BLaER1 treated with 17β-estradiol and CSF1 and Interleukin-3, amounts not matched to agents 10 nM and 100 nM (cell line): ENCODE results near the gene SPAG7.
A peak's percentile ranks its signal among the peaks of the same experiment; 100 is the strongest.

Experiments
- H3K27ac ChIP-seq, 11 experiments: shearing (Covaris generic); formaldehyde crosslinking; 2 replicates each; pipeline ENCODE4 v1.8.1; 2022
- H3K27me3 ChIP-seq, 11 experiments: shearing (Covaris generic); formaldehyde crosslinking; 2 replicates each; pipeline ENCODE4 v1.8.1; 2022
- H3K36me3 ChIP-seq, 11 experiments: shearing (Covaris generic); formaldehyde crosslinking; 2 replicates each; pipeline ENCODE4 v1.8.1; 2022
- H3K4me1 ChIP-seq, 10 experiments: shearing (Covaris generic); formaldehyde crosslinking; 2 replicates each; pipeline ENCODE4 v1.8.1; 2022
- H3K4me2 ChIP-seq, 11 experiments: shearing (Covaris generic); formaldehyde crosslinking; 2 replicates each; pipeline ENCODE4 v1.8.1; 2022
- H3K4me3 ChIP-seq, 10 experiments: shearing (Covaris generic); formaldehyde crosslinking; 2 replicates each; pipeline ENCODE4 v1.8.1; 2022
- H3K9ac ChIP-seq, 11 experiments: shearing (Covaris generic); formaldehyde crosslinking; 2 replicates each; pipeline ENCODE4 v1.8.1; 2022
- H3K9me3 ChIP-seq, 11 experiments: shearing (Covaris generic); formaldehyde crosslinking; replicated peaks in 1 of 11; 2 replicates each; pipeline ENCODE4 v1.8.1; 2022
- H4K20me1 ChIP-seq, 11 experiments: shearing (Covaris generic); formaldehyde crosslinking; 2 replicates each; pipeline ENCODE4 v1.8.1; 2022
- Cebpa-rat ChIP-seq, 11 experiments: shearing (Covaris generic); IDR thresholded peaks; 2 replicates each; pipeline ENCODE4 v1.8.1; 2022

The SPAG7 gene

DNA sequence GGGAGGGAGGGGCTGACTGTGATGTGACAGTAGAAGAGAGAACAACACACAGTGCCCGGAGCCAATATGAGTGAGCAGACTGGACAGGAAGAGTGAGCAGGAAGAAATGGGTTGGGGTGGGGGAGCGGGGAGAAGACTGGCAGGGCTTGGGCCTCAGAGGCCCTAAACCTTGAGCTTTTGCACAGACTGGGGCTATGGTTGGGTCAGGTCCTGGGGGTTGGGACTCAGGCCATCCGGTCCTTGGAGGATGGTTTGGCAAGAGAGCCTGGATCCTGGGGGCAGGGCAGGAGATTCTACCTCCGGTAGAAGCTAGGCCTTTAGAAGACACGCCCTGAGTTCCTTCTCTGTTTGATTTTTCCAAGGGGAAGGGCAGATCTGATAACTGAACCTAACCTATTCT, 18.8 kb upstream of the SPAG7 start:
- no peaks in the 10 kb centered on the region for H3K27me3 ChIP-seq
- H3K4me2 ChIP-seq, result peak overlapping the region; percentile 91 to 99 (median 95)
- peaks cover 7 to 36% (median 14%) of the 10 kb centered on the region in 11 experiments; a peak in 17 of 22 replicates for H3K36me3 ChIP-seq
- H3K4me3 ChIP-seq, result peak overlapping the region; percentile 71 to 92 (median 84)
- no peak for TF ChIP-seq Cebpa-rat (IDR thresholded peaks at IDR 0.05)
- peaks cover 0 to 6% (median 2%) of the 10 kb centered on the region in 11 experiments; a peak in 5 of 22 replicates for H4K20me1 ChIP-seq
- no peaks in the 10 kb centered on the region for H3K9me3 ChIP-seq
- H3K9ac ChIP-seq, result peak overlapping the region; percentile 81 to 92 (median 87)
- peaks cover 37 to 75% (median 58%) of the 10 kb centered on the region in 10 experiments for H3K4me1 ChIP-seq
- H3K27ac ChIP-seq, result peak overlapping the region; percentile 83 to 91 (median 87)

DNA sequence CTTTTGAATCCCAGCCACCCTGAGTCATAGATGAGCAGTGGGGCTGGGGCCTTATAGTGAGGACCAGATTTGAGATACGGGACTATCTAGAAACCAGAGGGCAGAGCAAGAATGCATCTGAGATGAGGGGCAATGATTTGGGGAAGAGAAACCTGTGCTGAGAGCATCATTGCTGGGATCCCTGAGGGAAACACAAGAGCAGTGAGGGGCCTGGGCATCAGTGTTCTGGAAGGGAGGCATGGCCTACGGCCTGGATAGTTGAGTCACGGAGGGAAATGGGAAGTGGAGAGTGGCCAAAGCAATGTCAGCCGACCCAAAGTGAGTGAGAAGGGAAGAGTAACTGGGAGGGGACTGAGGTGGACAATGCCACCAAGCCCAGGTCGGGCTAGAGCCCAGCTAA, 14.7 kb upstream of the SPAG7 start:
- Histone ChIP-seq H3K27me3 (no peaks in the 10 kb centered on the region), H3K9me3 (no peaks in the 10 kb centered on the region), H3K4me1 (peaks cover 42 to 92% (median 68%) of the 10 kb centered on the region in 10 experiments), H3K36me3 (peaks cover 22 to 62% (median 35%) of the 10 kb centered on the region in 11 experiments), H3K4me2 (peak overlapping the region in 5 of 11 experiments; percentile 26 to 89 (median 74); a peak in 8 of 22 replicates), H3K4me3 (no peak overlapping the region), H3K9ac (no peak overlapping the region), H3K27ac (no peak overlapping the region; a peak in 1 of 22 replicates), H4K20me1 (peaks cover 0 to 12% (median 0%) of the 10 kb centered on the region in 11 experiments; a peak in 3 of 22 replicates)
- no peak for TF ChIP-seq Cebpa-rat (IDR thresholded peaks at IDR 0.05)

DNA sequence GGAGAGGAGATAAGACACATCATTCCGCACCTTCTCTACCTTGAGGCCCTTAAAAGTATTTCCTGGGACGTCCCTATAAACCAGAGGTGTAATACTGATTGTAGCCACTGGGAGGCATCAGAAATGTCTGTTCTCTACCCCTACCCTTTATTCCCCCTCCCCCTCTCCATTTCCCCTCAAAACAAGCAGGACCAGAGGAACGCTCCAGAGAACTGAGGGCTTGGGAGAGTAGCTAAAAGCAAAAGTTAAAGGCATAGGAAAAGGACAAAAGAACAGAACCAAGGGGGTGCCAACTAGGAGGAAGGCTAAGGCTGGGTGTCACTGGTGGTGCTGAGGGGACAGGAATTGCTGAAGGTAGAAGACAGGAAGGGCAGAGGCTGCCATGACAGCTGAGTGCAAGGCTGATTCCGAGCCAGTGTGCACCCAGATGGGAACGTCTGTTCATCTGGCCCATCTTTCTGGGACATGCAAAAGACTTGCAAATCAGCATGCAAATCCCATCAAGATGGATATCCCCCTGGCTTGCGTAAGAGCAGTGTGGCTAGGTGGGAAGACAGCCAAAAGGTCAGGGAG, 13.1 kb upstream of the SPAG7 start:
- Histone ChIP-seq H3K27me3 (no peaks in the 10 kb centered on the region), H3K9ac (peak overlapping the region in 5 of 11 experiments; percentile 30 to 73 (median 42); a peak in 5 of 22 replicates), H3K4me3 (0 out of 20 replicates have a peak overlapping the region, but pooled peaks of 1 of the 10 experiments have one; percentile 3), H3K27ac (peak overlapping the region in 6 of 11 experiments; percentile 35 to 71 (median 52); a peak in 10 of 22 replicates), H3K4me2 (peak overlapping the region; percentile 20 to 89 (median 54); a peak in 20 of 22 replicates), H3K9me3 (no peaks in the 10 kb centered on the region), H3K36me3 (peaks cover 33 to 77% (median 46%) of the 10 kb centered on the region in 11 experiments), H4K20me1 (peaks cover 0 to 12% (median 0%) of the 10 kb centered on the region in 11 experiments; a peak in 3 of 22 replicates), H3K4me1 (peaks cover 29 to 91% (median 55%) of the 10 kb centered on the region in 10 experiments; a peak in 19 of 20 replicates)
- no peak for TF ChIP-seq Cebpa-rat (IDR thresholded peaks at IDR 0.05)

DNA sequence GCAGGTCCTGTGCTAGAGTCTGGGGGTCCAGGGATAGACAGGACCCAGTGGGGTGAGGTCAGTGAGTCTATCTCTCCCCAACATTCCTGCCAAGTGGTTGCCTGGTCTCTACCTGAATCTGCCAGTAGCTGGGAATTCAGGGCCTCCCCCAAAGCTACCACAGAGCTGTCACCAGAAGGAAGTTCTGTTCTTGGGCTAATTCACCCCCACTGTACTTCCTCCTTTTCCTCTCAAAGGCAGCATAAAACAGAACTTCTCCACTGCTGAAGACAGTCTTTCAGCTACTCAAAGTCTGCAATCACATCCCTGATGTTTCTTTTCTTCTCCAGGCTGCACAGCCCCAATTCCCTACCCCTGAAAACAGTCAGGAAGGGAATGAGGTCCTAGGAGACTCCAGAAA, 11.1 kb upstream of the SPAG7 start:
- no peaks in the 10 kb centered on the region for H3K27me3 ChIP-seq

DNA sequence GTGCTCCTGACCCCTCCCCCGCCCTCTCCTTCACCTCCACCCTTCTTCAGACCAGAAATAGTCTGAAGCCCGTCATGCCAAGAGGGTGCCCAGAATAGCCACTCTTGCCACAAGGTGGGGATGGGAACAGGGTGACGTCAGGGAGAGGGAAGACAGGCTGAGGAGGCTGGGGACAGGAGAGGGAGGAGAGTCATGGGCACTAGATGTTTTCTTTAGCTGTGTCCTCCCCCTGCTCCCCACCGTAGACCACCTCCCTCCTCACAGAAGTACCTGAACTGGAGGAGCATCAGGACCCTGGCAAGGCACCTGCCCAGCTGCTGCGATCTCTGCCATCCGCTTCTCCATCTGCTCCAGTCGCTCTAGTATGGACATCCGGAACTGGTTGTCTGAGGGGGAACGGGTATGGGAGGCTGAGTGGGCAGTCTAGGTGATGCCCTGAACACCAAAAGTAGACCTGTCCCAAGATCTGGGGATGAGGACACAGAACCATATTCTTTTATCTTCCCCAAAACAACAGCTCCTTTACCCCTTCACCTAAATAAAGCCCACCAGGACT, 6.6 kb upstream of the SPAG7 start:
- Histone ChIP-seq H3K4me1 (peaks cover 22 to 90% (median 42%) of the 10 kb centered on the region in 10 experiments), H3K36me3 (peaks cover 62 to 92% (median 85%) of the 10 kb centered on the region in 11 experiments), H3K4me3 (no peak overlapping the region), H3K27ac (peak overlapping the region in 5 of 11 experiments; percentile 22 to 42 (median 29); a peak in 7 of 22 replicates), H3K27me3 (no peaks in the 10 kb centered on the region), H3K9me3 (no peaks in the 10 kb centered on the region), H4K20me1 (no peaks in the 10 kb centered on the region; a peak in 2 of 22 replicates), H3K4me2 (peak overlapping the region in 9 of 11 experiments; percentile 0 to 91 (median 50); a peak in 12 of 22 replicates), H3K9ac (peak overlapping the region in 2 of 11 experiments; percentile 27 to 33; a peak in 1 of 22 replicates)
- no peak for TF ChIP-seq Cebpa-rat (IDR thresholded peaks at IDR 0.05)

More for the DNA sequence above, 11.1 kb upstream of the SPAG7 start:
- peak overlapping the region in 1 of 10 experiments; percentile 33; a peak in 3 of 20 replicates for H3K4me3 ChIP-seq
- H3K36me3 ChIP-seq, result peaks cover 41 to 80% (median 63%) of the 10 kb centered on the region in 11 experiments
- H3K4me1 ChIP-seq, result peaks cover 28 to 91% (median 52%) of the 10 kb centered on the region in 10 experiments
- H4K20me1 ChIP-seq, result peaks cover 0 to 12% (median 0%) of the 10 kb centered on the region in 11 experiments; a peak in 3 of 22 replicates
- TF ChIP-seq Cebpa-rat (IDR thresholded peaks at IDR 0.05), result no peak
- H3K4me2 ChIP-seq, result peak overlapping the region; percentile 28 to 89 (median 68); a peak in 21 of 22 replicates
- H3K9ac ChIP-seq, result peak overlapping the region in 10 of 11 experiments; percentile 35 to 59 (median 51); a peak in 15 of 22 replicates
- H3K27ac ChIP-seq, result peak overlapping the region in 8 of 11 experiments; percentile 30 to 71 (median 46); a peak in 12 of 22 replicates
- H3K9me3 ChIP-seq, result no peaks in the 10 kb centered on the region

DNA sequence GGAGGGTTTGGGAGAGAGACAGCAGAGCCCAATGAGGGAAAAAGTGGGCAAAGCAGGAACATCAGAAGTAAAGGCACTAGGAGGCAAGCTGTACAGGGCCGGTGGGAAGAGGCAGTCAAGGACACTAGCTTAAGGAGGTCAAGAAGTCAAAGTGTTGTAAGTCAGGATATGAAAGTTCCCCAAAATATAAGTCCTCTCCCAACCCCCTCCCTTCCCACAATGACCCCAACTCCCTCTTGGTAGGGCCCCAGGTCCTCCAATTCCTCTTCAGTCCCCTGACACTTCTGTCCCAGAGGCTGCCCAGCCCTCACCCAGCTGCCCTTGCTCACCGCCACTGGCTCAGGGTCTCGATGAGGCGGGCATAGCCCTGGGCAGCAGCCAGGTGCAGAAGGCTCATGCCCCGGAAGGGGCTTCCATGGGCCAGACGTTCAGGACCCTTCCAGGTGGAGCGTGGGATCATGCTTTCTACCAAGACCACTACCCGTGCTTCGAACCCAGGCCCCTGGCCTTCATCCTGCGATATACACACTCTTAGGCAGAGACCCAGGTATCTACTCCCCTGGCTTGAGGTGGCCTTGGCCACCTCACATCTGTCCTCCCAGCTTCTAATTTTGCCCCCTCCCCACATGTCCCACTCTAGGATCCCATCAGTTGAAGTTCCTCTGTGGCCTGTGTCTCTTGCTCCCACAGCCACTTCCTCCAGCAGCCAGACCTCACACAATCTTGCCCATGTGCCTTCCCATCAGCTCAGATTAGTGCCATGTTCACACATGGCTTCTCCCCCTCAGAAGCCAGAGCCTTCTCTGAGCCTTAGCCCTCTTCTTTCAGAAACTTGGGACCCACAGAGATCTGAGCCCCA, 5.9 kb upstream of the SPAG7 start:
- H3K27ac ChIP-seq, result peak overlapping the region in 6 of 11 experiments; percentile 22 to 42 (median 26); a peak in 8 of 22 replicates
- H3K9ac ChIP-seq, result peak overlapping the region in 3 of 11 experiments; percentile 5 to 33 (median 21); a peak in 3 of 22 replicates
- H3K36me3 ChIP-seq, result peaks cover 62 to 98% (median 87%) of the 10 kb centered on the region in 11 experiments
- peaks cover 22 to 90% (median 42%) of the 10 kb centered on the region in 10 experiments for H3K4me1 ChIP-seq
- H4K20me1 ChIP-seq, result no peaks in the 10 kb centered on the region; a peak in 2 of 22 replicates
- H3K4me2 ChIP-seq, result peak overlapping the region in 9 of 11 experiments; percentile 0 to 91 (median 50); a peak in 12 of 22 replicates
- H3K27me3 ChIP-seq, result no peaks in the 10 kb centered on the region
- TF ChIP-seq Cebpa-rat (IDR thresholded peaks at IDR 0.05), result no peak
- no peak overlapping the region for H3K4me3 ChIP-seq
- no peaks in the 10 kb centered on the region for H3K9me3 ChIP-seq

DNA sequence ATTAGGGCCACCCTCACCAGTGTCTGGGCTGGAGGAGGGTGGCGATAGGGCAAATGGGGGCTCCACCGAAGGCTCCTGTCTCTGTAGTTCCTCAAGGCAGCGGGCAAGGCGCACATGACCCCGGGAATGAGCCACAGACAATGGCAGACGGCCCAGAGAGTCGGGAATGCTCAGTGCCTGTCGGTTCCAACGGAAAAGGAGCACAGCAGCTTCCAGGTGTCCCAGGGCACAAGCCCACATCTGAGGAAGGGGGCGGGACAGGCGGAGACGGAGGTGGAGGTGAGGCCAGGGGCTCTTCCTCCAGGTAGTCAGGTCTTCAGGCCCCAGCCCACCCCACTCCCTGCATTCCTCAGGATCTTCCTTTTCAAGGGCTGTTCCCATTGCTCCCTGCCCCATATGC, 5.1 kb upstream of the SPAG7 start:
- no peak for TF ChIP-seq Cebpa-rat (IDR thresholded peaks at IDR 0.05)
- Histone ChIP-seq H3K36me3 (peaks cover 55 to 91% (median 80%) of the 10 kb centered on the region in 11 experiments), H3K9ac (peak overlapping the region in 3 of 11 experiments; percentile 7 to 21 (median 15); a peak in 3 of 22 replicates), H4K20me1 (no peaks in the 10 kb centered on the region; a peak in 1 of 22 replicates), H3K4me2 (peak overlapping the region in 5 of 11 experiments; percentile 50 to 91 (median 79); a peak in 9 of 22 replicates), H3K4me1 (peaks cover 25 to 89% (median 42%) of the 10 kb centered on the region in 10 experiments), H3K27me3 (no peaks in the 10 kb centered on the region), H3K9me3 (no peaks in the 10 kb centered on the region), H3K4me3 (no peak overlapping the region), H3K27ac (peak overlapping the region in 2 of 11 experiments; percentile 11 to 42; a peak in 3 of 22 replicates)

DNA sequence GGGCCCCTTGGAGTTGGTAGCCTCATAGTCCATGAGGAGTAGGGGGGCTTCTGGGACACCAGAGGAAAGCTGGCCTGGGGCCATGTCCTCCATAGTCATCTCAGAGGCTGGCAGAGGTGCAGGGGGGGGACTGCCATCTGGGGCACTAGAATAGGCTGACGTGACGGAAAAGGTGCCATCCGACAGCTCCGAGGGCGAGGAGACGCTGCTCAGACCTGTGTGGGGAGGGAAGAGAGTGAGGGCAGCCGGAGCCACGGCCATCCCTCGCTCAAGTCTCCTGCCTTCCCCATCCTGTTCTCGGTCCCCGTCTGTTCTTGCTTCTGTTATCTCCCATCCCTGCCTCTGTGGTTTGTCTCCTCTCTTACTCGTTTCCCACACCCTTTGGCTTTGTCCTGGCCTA, 4.7 kb upstream of the SPAG7 start:
- Histone ChIP-seq H3K4me1 (peaks cover 25 to 85% (median 42%) of the 10 kb centered on the region in 10 experiments), H3K9me3 (no peaks in the 10 kb centered on the region), H4K20me1 (no peaks in the 10 kb centered on the region; a peak in 1 of 22 replicates), H3K27me3 (no peaks in the 10 kb centered on the region), H3K4me2 (peak overlapping the region in 2 of 11 experiments; percentile 79 to 91; a peak in 1 of 22 replicates), H3K27ac (peak overlapping the region in 1 of 11 experiments; percentile 11; a peak in 1 of 22 replicates), H3K9ac (peak overlapping the region in 3 of 11 experiments; percentile 7 to 15 (median 9); a peak in 2 of 22 replicates), H3K36me3 (peaks cover 51 to 87% (median 76%) of the 10 kb centered on the region in 11 experiments), H3K4me3 (no peak overlapping the region)
- TF ChIP-seq Cebpa-rat (IDR thresholded peaks at IDR 0.05), result no peak
